Ishikawa (cell line): Measurements from ENCODE around the gene UTP25.
A peak's percentile ranks its signal among the peaks of the same experiment; 100 is the strongest.

Source experiments
- CEBPB ChIP-seq: IDR thresholded peaks from 2 replicates; pipeline ENCODE4 v1.6.1; 2012
- CREB1 ChIP-seq: IDR thresholded peaks from 2 replicates; pipeline ENCODE4 v1.6.1; 2012; ENCODE audit warnings: low read depth
- EGR1 ChIP-seq: IDR thresholded peaks from 2 replicates; pipeline ENCODE4 v1.6.1; 2012
- EP300 ChIP-seq: IDR thresholded peaks from 2 replicates; pipeline ENCODE4 v1.6.1; 2012; ENCODE audit warnings: borderline replicate concordance
- FOXM1 ChIP-seq: IDR thresholded peaks from 2 replicates; pipeline ENCODE4 v1.6.1; 2012; ENCODE audit warnings: low read depth, borderline replicate concordance
- MAX ChIP-seq: IDR thresholded peaks from 2 replicates; pipeline ENCODE4 v1.6.1; 2012
- NFIC ChIP-seq: IDR thresholded peaks from 2 replicates; pipeline ENCODE4 v1.6.1; 2012
- RAD21 ChIP-seq: IDR thresholded peaks from 2 replicates; pipeline ENCODE4 v1.6.1; 2012; ENCODE audit warnings: low read depth
- REST ChIP-seq: IDR thresholded peaks from 2 replicates; pipeline ENCODE4 v1.6.1; 2012; ENCODE audit warnings: low read depth, mild to moderate bottlenecking
- TAF1 ChIP-seq: IDR thresholded peaks from 2 replicates; pipeline ENCODE4 v1.6.1; 2012; ENCODE audit warnings: low read depth, mild to moderate bottlenecking
- TCF12 ChIP-seq: IDR thresholded peaks from 2 replicates; pipeline ENCODE4 v1.6.1; 2012; ENCODE audit warnings: low read depth
- TEAD4 ChIP-seq: IDR thresholded peaks from 2 replicates; pipeline ENCODE4 v1.6.1; 2012
- USF1 ChIP-seq: IDR thresholded peaks from 2 replicates; pipeline ENCODE4 v1.6.1; 2012
- YY1 ChIP-seq: IDR thresholded peaks from 2 replicates; pipeline ENCODE4 v1.6.1; 2012; ENCODE audit warnings: low read depth
- ZBTB7A ChIP-seq: IDR thresholded peaks from 2 replicates; pipeline ENCODE4 v1.6.1; 2012; ENCODE audit warnings: low read depth

Gene UTP25

GRCh38 chr1:209896346-209896745 is 68.6 kb downstream of the UTP25 start:
- no peak for TF ChIP-seq ZBTB7A
- no peak for TF ChIP-seq TEAD4
- TF ChIP-seq TCF12, result no peak

GRCh38 chr1:209899948-209900347 is 72.2 kb downstream of the UTP25 start:
- TF ChIP-seq TCF12 (no peak), RAD21 (peak; percentile 42), NFIC (no peak), REST (no peak), TAF1 (no peak)

GRCh38 chr1:209900734-209901133 is 73.0 kb downstream of the UTP25 start:
- TF ChIP-seq CEBPB (no peak), EGR1 (no peak), MAX (no peak), NFIC (no peak), ZBTB7A (no peak), REST (no peak), EP300 (no peak), YY1 (no peak), TCF12 (no peak), USF1 (no peak), TEAD4 (no peak), CREB1 (no peak), TAF1 (no peak), FOXM1 (no peak), RAD21 (no peak)

- TF ChIP-seq RAD21, result no peak
- TF ChIP-seq EP300, result no peak
- no peak for TF ChIP-seq REST
- no peak for TF ChIP-seq USF1
- TF ChIP-seq TCF12, result no peak
- no peak for TF ChIP-seq NFIC
- no peak for TF ChIP-seq YY1
- no peak for TF ChIP-seq TEAD4
- TF ChIP-seq CEBPB, result no peak
- no peak for TF ChIP-seq ZBTB7A
- no peak for TF ChIP-seq MAX
- no peak for TF ChIP-seq FOXM1
Observed at GRCh38 chr1:209901211-209901610, 73.4 kb downstream of the UTP25 start.
